HEK293 (cell line): ENCODE measurements around the gene FAM120B.

Experiments
- CTCF ChIA-PET: fragments of 350-600 bp; formaldehyde crosslinking; extraction: SDS; loops from one replicate; lab custom pipeline; 2021; ENCODE audit warnings: antibody characterized with exemption; lab: Yijun Ruan, JAX
- POLR2A ChIA-PET: fragments of 300-600 bp; formaldehyde crosslinking; extraction: SDS; loops from one replicate; lab custom pipeline; 2020; ENCODE audit warnings: antibody characterized with exemption, inconsistent platforms; lab: Yijun Ruan, JAX
- H3K27ac ChIP-seq: fragments of 200-500 bp; sonication (Bioruptor generic); 2 replicates; pipeline ENCODE4 v1.5.1; 2014; ENCODE audit warnings: low read depth, low read length, control low read depth, inconsistent platforms; ENCODE audit errors: extremely low read depth
- H3K36me3 ChIP-seq, 2 experiments: fragments of 200-500 bp in 1 of 2; sonication (Bioruptor generic) in 1 of 2; 1 replicate in 1 of 2; 2 replicates in 1 of 2; pipeline ENCODE4 v1.5.1; 2014 to 2017; ENCODE audit warnings: inconsistent platforms in 2 of 2, low read length in 2 of 2; ENCODE audit not compliant: control insufficient read depth in 2 of 2, insufficient read depth in 1 of 2
- H3K4me1 ChIP-seq: fragments of 200-500 bp; sonication (Bioruptor generic); 2 replicates; pipeline ENCODE4 v1.5.1; 2014; ENCODE audit warnings: mild to moderate bottlenecking, low read length, inconsistent platforms; ENCODE audit not compliant: control insufficient read depth, insufficient read depth
- H3K4me3 ChIP-seq: 2 replicates; pipeline ENCODE4 v1.5.1; 2011; ENCODE audit warnings: low read depth, mild to moderate bottlenecking, control low read depth, low read length, moderate library complexity
- H3K9me3 ChIP-seq: fragments of 200-500 bp; sonication (Bioruptor generic); 2 replicates; pipeline ENCODE4 v1.5.1; 2014; ENCODE audit warnings: low read depth, low read length, inconsistent platforms; ENCODE audit not compliant: control insufficient read depth, insufficient read depth
- BCL11A ChIP-seq: fragments of 450-650 bp; formaldehyde crosslinking; IDR thresholded peaks from 2 replicates; pipeline ENCODE4 v1.5.1; 2016; ENCODE audit warnings: low read depth, missing biosample characterization, missing genetic modification characterization
- ELK4 ChIP-seq: IDR thresholded peaks from 2 replicates; pipeline ENCODE4 v1.6.1; 2011; ENCODE audit warnings: mild to moderate bottlenecking, low read depth, low read length, borderline replicate concordance
- HOXC10 ChIP-seq: sonication (generic); formaldehyde crosslinking; IDR thresholded peaks from 2 replicates; pipeline ENCODE4 v1.8.1; 2023; ENCODE audit warnings: mild to moderate bottlenecking, missing genetic modification reagents
- MEIS1 ChIP-seq: sonication (generic); formaldehyde crosslinking; IDR thresholded peaks from 2 replicates; pipeline ENCODE4 v1.8.1; 2022; ENCODE audit warnings: missing genetic modification reagents, mild to moderate bottlenecking, borderline replicate concordance
- PATZ1 ChIP-seq: fragments of 450-650 bp; formaldehyde crosslinking; IDR thresholded peaks from 2 replicates; pipeline ENCODE4 v1.5.1; 2016; ENCODE audit warnings: missing biosample characterization, missing genetic modification characterization
- PRDM1 ChIP-seq: fragments of 450-650 bp; formaldehyde crosslinking; IDR thresholded peaks from 2 replicates; pipeline ENCODE4; 2016; ENCODE audit warnings: missing biosample characterization, missing genetic modification characterization
- RBAK ChIP-seq: fragments of 450-650 bp; formaldehyde crosslinking; IDR thresholded peaks from 2 replicates; pipeline ENCODE4 v1.5.1; 2016; ENCODE audit warnings: missing biosample characterization, missing genetic modification characterization
- ZBTB10 ChIP-seq: fragments of 450-650 bp; formaldehyde crosslinking; IDR thresholded peaks from 2 replicates; pipeline ENCODE4 v1.5.1; 2016; ENCODE audit warnings: missing biosample characterization, missing genetic modification characterization
- ZBTB6 ChIP-seq: fragments of 450-650 bp; formaldehyde crosslinking; IDR thresholded peaks from 2 replicates; pipeline ENCODE4 v1.5.1; 2017; ENCODE audit warnings: missing biosample characterization, missing genetic modification characterization
- ZFHX2 ChIP-seq: fragments of 450-650 bp; formaldehyde crosslinking; conservative IDR thresholded peaks from 2 replicates; pipeline ENCODE4 v1.5.1; 2016; ENCODE audit warnings: missing biosample characterization, missing genetic modification characterization
- ZFP3 ChIP-seq: fragments of 450-650 bp; formaldehyde crosslinking; IDR thresholded peaks from 2 replicates; pipeline ENCODE4 v1.5.1; 2016; ENCODE audit warnings: low read depth, missing biosample characterization, missing genetic modification characterization
- ZNF112 ChIP-seq: fragments of 450-650 bp; formaldehyde crosslinking; IDR thresholded peaks from 2 replicates; pipeline ENCODE4 v1.5.0; 2017; ENCODE audit warnings: missing biosample characterization, missing genetic modification characterization
- ZNF19 ChIP-seq: fragments of 450-650 bp; formaldehyde crosslinking; IDR thresholded peaks from 2 replicates; pipeline ENCODE4; 2016; ENCODE audit warnings: missing biosample characterization, missing genetic modification characterization, low read depth
- ZNF202 ChIP-seq: fragments of 450-650 bp; formaldehyde crosslinking; IDR thresholded peaks from 2 replicates; pipeline ENCODE4 v1.5.1; 2016; ENCODE audit warnings: missing biosample characterization, missing genetic modification characterization, borderline replicate concordance
- ZNF221 ChIP-seq: fragments of 450-650 bp; formaldehyde crosslinking; IDR thresholded peaks from 2 replicates; pipeline ENCODE4 v1.5.1; 2017; ENCODE audit warnings: missing biosample characterization, missing genetic modification characterization, borderline replicate concordance
- ZNF24 ChIP-seq: fragments of 450-650 bp; formaldehyde crosslinking; IDR thresholded peaks from 2 replicates; pipeline ENCODE4 v1.5.1; 2016; ENCODE audit warnings: missing biosample characterization, missing genetic modification characterization
- ZNF302 ChIP-seq: fragments of 450-650 bp; formaldehyde crosslinking; IDR thresholded peaks from 2 replicates; pipeline ENCODE4 v1.5.1; 2016; ENCODE audit warnings: missing biosample characterization, missing genetic modification characterization, low read depth
- ZNF398 ChIP-seq: fragments of 450-650 bp; formaldehyde crosslinking; IDR thresholded peaks from 2 replicates; pipeline ENCODE4 v1.5.1; 2017; ENCODE audit warnings: missing biosample characterization, missing genetic modification characterization
- ZNF48 ChIP-seq: fragments of 450-650 bp; formaldehyde crosslinking; IDR thresholded peaks from 2 replicates; pipeline ENCODE4 v1.5.1; 2016; ENCODE audit warnings: missing biosample characterization, missing genetic modification characterization
- ZNF501 ChIP-seq: fragments of 450-650 bp; formaldehyde crosslinking; IDR thresholded peaks from 2 replicates; pipeline ENCODE4 v1.5.1; 2016; ENCODE audit warnings: missing biosample characterization, missing genetic modification characterization
- ZNF510 ChIP-seq: fragments of 450-650 bp; formaldehyde crosslinking; IDR thresholded peaks from 2 replicates; pipeline ENCODE4 v1.5.1; 2018; ENCODE audit warnings: mild to moderate bottlenecking, missing genetic modification characterization, missing biosample characterization; ENCODE audit not compliant: insufficient replicate concordance
- ZNF560 ChIP-seq: fragments of 450-650 bp; formaldehyde crosslinking; IDR thresholded peaks from 2 replicates; pipeline ENCODE4 v1.5.1; 2017; ENCODE audit warnings: missing biosample characterization, missing genetic modification characterization, borderline replicate concordance
- ZNF571 ChIP-seq: fragments of 450-650 bp; formaldehyde crosslinking; IDR thresholded peaks from 2 replicates; pipeline ENCODE4 v1.5.0; 2017; ENCODE audit warnings: missing biosample characterization, missing genetic modification characterization
- ZNF596 ChIP-seq: fragments of 450-650 bp; IDR thresholded peaks from 2 replicates; pipeline ENCODE4 v1.5.0; 2018; ENCODE audit warnings: missing biosample characterization, mild to moderate bottlenecking, missing genetic modification characterization, moderate library complexity
- ZSCAN5A ChIP-seq: fragments of 450-650 bp; formaldehyde crosslinking; IDR thresholded peaks from 2 replicates; pipeline ENCODE4 v1.5.1; 2016; ENCODE audit warnings: missing biosample characterization, missing genetic modification characterization
- ZXDB ChIP-seq: fragments of 450-650 bp; formaldehyde crosslinking; IDR thresholded peaks from 2 replicates; pipeline ENCODE4 v1.5.1; 2016; ENCODE audit warnings: missing biosample characterization, missing genetic modification characterization

FAM120B gene

GRCh38 chr6:170273681-170274080, 32.9 kb upstream of the FAM120B start (continued):
- TF ChIP-seq PATZ1 (tag by site-specific recombination), result no peak
- no peak for TF ChIP-seq ZNF112 (tag by site-specific recombination)
- TF ChIP-seq ZSCAN5A, result no peak
- TF ChIP-seq ZNF48 (tag by site-specific recombination), result no peak
- no peak for TF ChIP-seq ZNF302 (tag by site-specific recombination)
- TF ChIP-seq ZNF501 (tag by site-specific recombination), result no peak
- TF ChIP-seq ZNF571 (tag by site-specific recombination), result no peak
- no peak for TF ChIP-seq ZFP3 (tag by site-specific recombination)
- TF ChIP-seq ZNF510 (tag by site-specific recombination), result no peak

- Histone ChIP-seq H3K9me3 (no peaks in the 10 kb centered on the region), H3K4me3 (no peak overlapping the region), H3K4me1 (peaks cover 3% of the 10 kb centered on the region; the same call in 1 of the 2 replicates), H3K36me3 (no peaks in the 10 kb centered on the region), H3K27ac (no peak overlapping the region)
- CTCF ChIA-PET, result no interaction called here
- POLR2A ChIA-PET, result no interaction called here
- no peak for TF ChIP-seq ZBTB6 (tag by site-specific recombination)
- TF ChIP-seq ZFHX2 (tag by site-specific recombination), result no peak
- TF ChIP-seq ZFP3 (tag by site-specific recombination), result no peak
- no peak for TF ChIP-seq ELK4
- no peak for TF ChIP-seq ZNF221 (tag by site-specific recombination)
- TF ChIP-seq ZNF596, result no peak
- no peak for TF ChIP-seq ZNF560 (tag by site-specific recombination)
- TF ChIP-seq MEIS1 (CRISPR knock-in tag), result no peak
- no peak for TF ChIP-seq ZNF202 (tag by site-specific recombination)
- no peak for TF ChIP-seq BCL11A (tag by site-specific recombination)
- no peak for TF ChIP-seq ZBTB10 (tag by site-specific recombination)
- no peak for TF ChIP-seq ZNF24
- TF ChIP-seq HOXC10 (CRISPR knock-in tag), result no peak
- TF ChIP-seq ZNF398 (tag by site-specific recombination), result no peak
- TF ChIP-seq ZXDB, result no peak
- TF ChIP-seq ZNF19 (tag by site-specific recombination), result no peak
- TF ChIP-seq PRDM1, result no peak
- no peak for TF ChIP-seq RBAK
Measured at GRCh38 chr6:170274713-170275560, 31.6 kb upstream of the FAM120B start.
